Tibial nerve (tissue), 4 donors: ENCODE measurements around the gene CYBA. TPM values are rescaled to one million over a fixed set of nuclear protein-coding genes. Genes with fewer than 3 reads are reported as not detected.
A peak's percentile ranks its signal among the peaks of the same experiment; 100 is the strongest.

Experiments used
- DNase-seq, 2 donors: peaks; one replicate each; pipeline ENCODE4 v3.0.0-alpha.2; 2019; ENCODE audit warnings: low spot score in 2 of 2
- H3K27ac ChIP-seq, 4 donors: fragments of 200-600 bp; sonication (generic) in 3 of 4; one replicate each; pipeline ENCODE4 v1.5.1; 2017 to 2019; ENCODE audit warnings: mild to moderate bottlenecking in 1 of 4
- H3K27me3 ChIP-seq, 2 donors: fragments of 200-600 bp; sonication (generic) in 1 of 2; one replicate each; pipeline versions ENCODE4 v1.5.1 to v1.6.0; 2017 to 2019
- H3K36me3 ChIP-seq, 3 donors: fragments of 200-600 bp; sonication (generic); one replicate each; pipeline ENCODE4 v1.5.1; 2018 to 2019
- H3K4me1 ChIP-seq, 4 donors: fragments of 200-600 bp; sonication (generic) in 3 of 4; one replicate each; pipeline ENCODE4 v1.5.1; 2017 to 2019
- H3K4me3 ChIP-seq, 4 donors: fragments of 200-600 bp; sonication (generic) in 3 of 4; one replicate each; pipeline ENCODE4 v1.5.1; 2017 to 2019; ENCODE audit warnings: mild to moderate bottlenecking in 1 of 4, moderate library complexity in 1 of 4
- H3K9me3 ChIP-seq, 4 donors: fragments of 200-600 bp; sonication (generic) in 3 of 4; one replicate each; pipeline ENCODE4 v1.5.1; 2017 to 2019
- EP300 ChIP-seq, 2 donors: sonication (generic); formaldehyde crosslinking; IDR thresholded peaks; one replicate each; pipeline ENCODE4 v1.6.1; 2017; ENCODE audit warnings: antibody characterized with exemption in 2 of 2, mild to moderate bottlenecking in 1 of 2
- POLR2A ChIP-seq, 2 donors: fragments of 450-650 bp; IDR thresholded peaks; one replicate each; pipeline ENCODE4 v1.6.1; 2017; ENCODE audit warnings: antibody characterized with exemption in 2 of 2, mild to moderate bottlenecking in 2 of 2, moderate library complexity in 2 of 2
- WGBS, 2 donors: methylation state at CpG; one replicate each; pipeline ENCODE4 v1.1.5; 2018; 5-methylcytosine and 5-hydroxymethylcytosine counted together
- total RNA-seq, 4 donors: library from RNA; depleted of rRNA; stranded (reverse); fragments of >200 nt; gene quantifications; one replicate each; pipeline ENCODE4 v1.1.0, GENCODE V29; 2016
- TF ChIP-seq, protein P1 (sequence below), 5 experiments: fragments of 200-600 bp in 3 of 5; fragments of 450-650 bp in 2 of 5; sonication (generic) in 3 of 5; IDR thresholded peaks; one replicate each; pipeline ENCODE4 v1.5.1; 2016 to 2019; ENCODE audit warnings: antibody characterized with exemption in 5 of 5, mild to moderate bottlenecking in 3 of 5, moderate library complexity in 2 of 5

CYBA gene
- total RNA-seq, 4 donors from 2014 or later: 86.3 to 199 (median 121) TPM

- no peak for DNase-seq
- H3K4me1 ChIP-seq: peaks cover 0 to 34% (median 0%) of the 10 kb centered on the region in 4 donors
- no peak overlapping the region for H3K4me3 ChIP-seq
- H3K27ac ChIP-seq: no peak overlapping the region
- TF ChIP-seq, protein P1, sequence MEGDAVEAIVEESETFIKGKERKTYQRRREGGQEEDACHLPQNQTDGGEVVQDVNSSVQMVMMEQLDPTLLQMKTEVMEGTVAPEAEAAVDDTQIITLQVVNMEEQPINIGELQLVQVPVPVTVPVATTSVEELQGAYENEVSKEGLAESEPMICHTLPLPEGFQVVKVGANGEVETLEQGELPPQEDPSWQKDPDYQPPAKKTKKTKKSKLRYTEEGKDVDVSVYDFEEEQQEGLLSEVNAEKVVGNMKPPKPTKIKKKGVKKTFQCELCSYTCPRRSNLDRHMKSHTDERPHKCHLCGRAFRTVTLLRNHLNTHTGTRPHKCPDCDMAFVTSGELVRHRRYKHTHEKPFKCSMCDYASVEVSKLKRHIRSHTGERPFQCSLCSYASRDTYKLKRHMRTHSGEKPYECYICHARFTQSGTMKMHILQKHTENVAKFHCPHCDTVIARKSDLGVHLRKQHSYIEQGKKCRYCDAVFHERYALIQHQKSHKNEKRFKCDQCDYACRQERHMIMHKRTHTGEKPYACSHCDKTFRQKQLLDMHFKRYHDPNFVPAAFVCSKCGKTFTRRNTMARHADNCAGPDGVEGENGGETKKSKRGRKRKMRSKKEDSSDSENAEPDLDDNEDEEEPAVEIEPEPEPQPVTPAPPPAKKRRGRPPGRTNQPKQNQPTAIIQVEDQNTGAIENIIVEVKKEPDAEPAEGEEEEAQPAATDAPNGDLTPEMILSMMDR (IDR thresholded peaks at IDR 0.05): no peak
- TF ChIP-seq EP300 (IDR thresholded peaks at IDR 0.05) (no peak), POLR2A (IDR thresholded peaks at IDR 0.05) (no peak)
- WGBS, 2 donors: 87 to 89% methylated on average over 13 of the region's 13 CpGs
- no peaks in the 10 kb centered on the region for H3K9me3 ChIP-seq
- peaks cover 0 to 52% (median 0%) of the 10 kb centered on the region in 3 donors for H3K36me3 ChIP-seq
- H3K27me3 ChIP-seq: no peaks in the 10 kb centered on the region
Measured at GRCh38 chr16:88616320-88616719, 34.5 kb downstream of the CYBA start.

DNA sequence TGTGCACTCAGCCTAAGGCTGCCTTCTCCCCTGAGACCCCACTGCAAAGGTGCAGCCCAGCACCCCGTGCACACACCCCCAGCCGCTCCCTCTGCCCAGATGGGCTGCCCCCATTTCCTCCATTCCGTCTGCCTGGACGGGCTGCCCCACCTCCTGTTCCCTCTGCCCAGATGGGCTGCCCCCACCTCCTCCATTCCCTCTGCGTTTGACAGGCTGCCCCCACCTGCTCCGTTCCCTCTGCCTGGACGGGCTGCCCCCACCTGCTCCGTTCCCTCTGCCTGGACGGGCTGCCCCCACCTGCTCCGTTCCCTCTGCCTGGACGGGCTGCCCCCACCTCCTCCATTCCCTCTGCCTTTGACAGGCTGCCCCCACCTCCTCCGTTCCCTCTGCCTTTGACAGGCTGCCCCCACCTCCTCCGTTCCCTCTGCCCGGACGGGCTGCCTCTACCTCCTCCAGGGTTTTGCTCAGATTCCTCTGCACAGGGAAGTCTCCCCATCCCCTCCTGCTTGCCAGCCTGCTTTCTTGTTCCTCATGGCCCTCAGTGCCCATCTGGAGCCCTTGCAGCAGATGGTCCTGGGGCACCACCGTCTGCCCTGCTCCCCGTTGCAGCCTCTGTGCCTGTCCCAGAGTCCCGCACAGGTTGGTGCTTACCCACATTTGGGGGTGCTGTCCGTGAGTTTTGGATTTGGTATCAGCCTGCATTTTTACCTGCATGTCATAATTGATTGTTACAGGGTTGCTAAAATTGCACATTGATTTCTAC lies 35.9 kb downstream of the CYBA start:
- no peak overlapping the region for H3K4me3 ChIP-seq
- peak overlapping the region in 2 of 4 donors; percentile 46 to 66 for H3K27ac ChIP-seq
- peaks cover 0 to 62% (median 0%) of the 10 kb centered on the region in 3 donors for H3K36me3 ChIP-seq
- H3K4me1 ChIP-seq: peaks cover 0 to 34% (median 0%) of the 10 kb centered on the region in 4 donors
- 73 to 77% methylated on average over 19 of the region's 19 CpGs for WGBS, 2 donors
- no peaks in the 10 kb centered on the region for H3K9me3 ChIP-seq
- no peak for DNase-seq
- TF ChIP-seq, protein P1 (IDR thresholded peaks at IDR 0.05): no peak
- TF ChIP-seq EP300 (IDR thresholded peaks at IDR 0.05): no peak
- TF ChIP-seq POLR2A (IDR thresholded peaks at IDR 0.05): no peak
- no peaks in the 10 kb centered on the region for H3K27me3 ChIP-seq

- no peaks in the 10 kb centered on the region for H3K27me3 ChIP-seq
- H3K4me3 ChIP-seq: no peak overlapping the region
- peaks cover 0 to 34% (median 0%) of the 10 kb centered on the region in 4 donors for H3K4me1 ChIP-seq
- no peaks in the 10 kb centered on the region for H3K9me3 ChIP-seq
- no peak for DNase-seq
- H3K27ac ChIP-seq: peak overlapping the region in 2 of 4 donors; percentile 46 to 66
- TF ChIP-seq EP300 (IDR thresholded peaks at IDR 0.05): no peak
- TF ChIP-seq POLR2A (IDR thresholded peaks at IDR 0.05): no peak
- TF ChIP-seq, protein P1 (IDR thresholded peaks at IDR 0.05): no peak
- 56 to 61% methylated on average over 19 of the region's 19 CpGs for WGBS, 2 donors
- H3K36me3 ChIP-seq: peaks cover 0 to 62% (median 0%) of the 10 kb centered on the region in 3 donors
Measured at GRCh38 chr16:88613911-88614817, 36.7 kb downstream of the CYBA start.

GRCh38 chr16:88613293-88613692 lies 37.6 kb downstream of the CYBA start:
- no peak overlapping the region for H3K4me3 ChIP-seq
- no peaks in the 10 kb centered on the region for H3K27me3 ChIP-seq
- H3K9me3 ChIP-seq: no peaks in the 10 kb centered on the region
- peaks cover 0 to 65% (median 0%) of the 10 kb centered on the region in 3 donors for H3K36me3 ChIP-seq
- no peak overlapping the region for H3K27ac ChIP-seq
- no peak for DNase-seq
- WGBS, 2 donors: 87 to 91% methylated on average over 10 of the region's 10 CpGs
- H3K4me1 ChIP-seq: peaks cover 0 to 26% (median 0%) of the 10 kb centered on the region in 4 donors
- TF ChIP-seq POLR2A (IDR thresholded peaks at IDR 0.05) (no peak), EP300 (IDR thresholded peaks at IDR 0.05) (no peak)
- TF ChIP-seq, protein P1 (IDR thresholded peaks at IDR 0.05): no peak
